Endothelial cell of umbilical vein (primary cell): Measurements from ENCODE around the gene MAP2K1. TPM values are rescaled to one million over a fixed set of nuclear protein-coding genes. Genes with fewer than 3 reads are reported as not detected.
"Not testable (repeated sequence)": the region's sequence is repeated elsewhere in the genome, so short reads cannot be mapped to it uniquely, and the experiment has no call there.

Experiments
- BruUV-seq: library from RNA; stranded (reverse); fragments of 400-500 nt; replicated peaks from 2 replicates; lab custom pipeline; 2021; lab: Mats Ljungman, UMichigan
- CTCF ChIA-PET: fragments of 300-600, 350-600 bp; sonication (Branson Sonifier 250); formaldehyde crosslinking; loops from one replicate; lab custom pipeline; 2021; ENCODE audit warnings: antibody characterized with exemption, inconsistent platforms; lab: Charles Lee
- POLR2A ChIA-PET: fragments of 300-600, 350-600 bp; sonication (Branson Sonifier 250); formaldehyde crosslinking; loops from one replicate; lab custom pipeline; 2021; ENCODE audit warnings: antibody characterized with exemption, inconsistent platforms; lab: Charles Lee
- DNase-seq: peaks from one replicate; pipeline ENCODE4 v3.0.0-alpha.2; 2011; ENCODE audit warnings: low read depth, low spot score
- FAIRE-seq: peaks from 2 replicates; lab custom pipeline; 2011; peaks lifted over from hg19 to GRCh38; lab: Jason Lieb, UNC
- H2AFZ ChIP-seq: 2 replicates; pipeline ENCODE4 v1.6.0; 2012; ENCODE audit warnings: low read depth, low read length, control low read depth, inconsistent platforms
- H3K27ac ChIP-seq: 2 replicates; pipeline ENCODE4 v1.5.1; 2011; ENCODE audit warnings: low read depth, mild to moderate bottlenecking, control low read depth, low read length, moderate library complexity; ENCODE audit not compliant: insufficient read depth
- H3K27me3 ChIP-seq, 2 experiments: 2 replicates each; pipeline versions ENCODE4 v1.6.0 to v1.6.1; 2011; ENCODE audit warnings: low read length in 2 of 2, mixed read lengths in 1 of 2; ENCODE audit not compliant: control insufficient read depth in 2 of 2, insufficient read depth in 2 of 2
- H3K36me3 ChIP-seq, 2 experiments: 2 replicates in 1 of 2; 3 replicates in 1 of 2; pipeline ENCODE4 v1.5.1; 2011; ENCODE audit warnings: low read length in 2 of 2, mild to moderate bottlenecking in 1 of 2, moderate library complexity in 1 of 2; ENCODE audit not compliant: control insufficient read depth in 2 of 2, insufficient read depth in 2 of 2; ENCODE audit errors: extremely low read depth in 1 of 2
- H3K4me1 ChIP-seq: 3 replicates; pipeline ENCODE4 v1.5.1; 2011; ENCODE audit warnings: mild to moderate bottlenecking, low read length; ENCODE audit not compliant: control insufficient read depth, insufficient read depth; ENCODE audit errors: extremely low read depth
- H3K4me2 ChIP-seq: 2 replicates; pipeline ENCODE4 v1.6.1; 2011; ENCODE audit warnings: low read length, control low read depth, mixed read lengths; ENCODE audit not compliant: insufficient read depth
- H3K4me3 ChIP-seq, 3 experiments: fragments of 200-600 bp in 1 of 3; sonication (generic), shearing (Covaris generic) in 1 of 3; replicated peaks in 1 of 3; 2 replicates each; pipeline ENCODE4 v1.5.1; 2011 to 2016; ENCODE audit warnings: control low read depth in 3 of 3, low read length in 3 of 3, mild to moderate bottlenecking in 2 of 3, inconsistent platforms in 1 of 3, low read depth in 1 of 3, moderate library complexity in 1 of 3; ENCODE audit not compliant: insufficient read depth in 1 of 3
- H3K79me2 ChIP-seq: 2 replicates; pipeline ENCODE4 v1.6.0; 2012; ENCODE audit warnings: low read length, inconsistent platforms; ENCODE audit not compliant: control insufficient read depth, insufficient read depth
- H3K9ac ChIP-seq: replicated peaks from 2 replicates; pipeline ENCODE3; 2011; ENCODE audit warnings: low read length, control low read depth; ENCODE audit not compliant: insufficient read depth; ENCODE audit errors: extremely low read depth
- H3K9me1 ChIP-seq: replicated peaks from 3 replicates; pipeline ENCODE4 v1.6.0; 2011; ENCODE audit warnings: mild to moderate bottlenecking, low read length; ENCODE audit not compliant: control insufficient read depth, insufficient read depth; ENCODE audit errors: extremely low read depth
- H3K9me3 ChIP-seq: replicated peaks from 2 replicates; pipeline ENCODE4 v1.5.1; 2012; ENCODE audit warnings: low read length, inconsistent platforms; ENCODE audit not compliant: control insufficient read depth, insufficient read depth
- H4K20me1 ChIP-seq: replicated peaks from 2 replicates; pipeline ENCODE3; 2011; ENCODE audit warnings: mild to moderate bottlenecking, low read length; ENCODE audit not compliant: control insufficient read depth, insufficient read depth; ENCODE audit errors: extremely low read depth
- FOS ChIP-seq: IDR thresholded peaks from 2 replicates; pipeline ENCODE4 v1.6.1; 2011; ENCODE audit warnings: mild to moderate bottlenecking, low read length, moderate library complexity, borderline replicate concordance; ENCODE audit not compliant: insufficient read depth
- MAX ChIP-seq: IDR thresholded peaks from 2 replicates; pipeline ENCODE4 v1.6.1; 2011; ENCODE audit not compliant: insufficient read depth, insufficient read length
- dilution Hi-C: fragments of 300-500 bp; cut with MboI; formaldehyde crosslinking; loops from one replicate; pipeline ENCODE4 v1.15.0; 2019; ENCODE audit warnings: low sequenced_read_pairs; ENCODE audit not compliant: extremely low pct_ligation_motif_present
- intact Hi-C: fragments of 100-400 bp; cut with micrococcal nuclease; formaldehyde crosslinking; loops from one replicate; pipeline ENCODE4 v1.10.0; 2022
- polyA plus RNA-seq, 4 experiments: library from polyadenylated mRNA; depleted of rRNA in 3 of 4; stranded (reverse) in 3 of 4; unstranded in 1 of 4; fragments of >200 nt; gene quantifications; 2 replicates each; pipeline versions ENCODE4 v1.2.1 to v1.2.3, GENCODE V29; 2011 to 2012; ENCODE audit warnings: missing spikeins in 1 of 4
- total RNA-seq: library from RNA; stranded (reverse); gene quantifications from 2 replicates; pipeline ENCODE4 v1.2.3, GENCODE V29; 2021

MAP2K1 gene
- total and polyA plus RNA-seq, 2 donors (not counting 3 experiments of a cell fraction or from before 2014, with no cell fraction given) = 30.9 to 45.1 TPM

DNA sequence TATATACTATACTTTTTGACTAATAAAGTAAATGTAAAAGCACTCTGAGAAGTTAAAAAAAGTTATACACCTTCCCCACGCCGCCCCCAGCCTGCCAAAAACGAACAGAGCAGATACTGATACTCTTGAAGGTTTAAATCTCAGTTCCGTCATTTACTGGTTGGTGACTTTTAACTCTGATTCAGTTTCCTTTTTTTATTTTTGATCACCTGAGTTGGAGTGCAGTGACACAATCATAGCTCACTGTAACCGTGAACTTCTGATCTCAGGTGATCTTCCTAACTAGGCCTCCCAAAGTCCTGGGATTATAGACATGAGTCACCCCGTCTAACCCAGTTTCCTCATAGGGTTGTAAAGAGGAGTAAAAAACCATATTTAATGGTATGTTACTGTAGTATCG is 27.0 kb upstream of the MAP2K1 start:
- CTCF ChIA-PET = no interaction called here
- dilution Hi-C loops = no loop called here
- BruUV-seq = no TSS peak

GRCh38 chr15:66361745-66362460 is 24.8 kb upstream of the MAP2K1 start:
- H3K36me3 ChIP-seq, H3K9ac ChIP-seq, DNase-seq, intact Hi-C loops, H3K27ac ChIP-seq, BruUV-seq, FAIRE-seq, dilution Hi-C loops, H3K4me2 ChIP-seq, H4K20me1 ChIP-seq, H3K79me2 ChIP-seq, H3K27me3 ChIP-seq, H3K9me1 ChIP-seq, H3K4me3 ChIP-seq, H3K9me3 ChIP-seq, H2AFZ ChIP-seq, POLR2A ChIA-PET, H3K4me1 ChIP-seq: not testable (repeated sequence)
- CTCF ChIA-PET = interaction anchor here (1.1 kb wide), 1 partner anchor 24 kb away, joined by 3 read pairs; the partner anchor contains the start of gene MAP2K1

More for the DNA sequence above, 27.0 kb upstream of the MAP2K1 start:
- intact Hi-C loops = no loop called here
- H4K20me1 ChIP-seq = no peaks in the 10 kb centered on the region
- no peak overlapping the region for H3K4me2 ChIP-seq
- POLR2A ChIA-PET = no interaction called here
- H3K27ac ChIP-seq = no peak overlapping the region
- no peaks in the 10 kb centered on the region for H3K9me3 ChIP-seq
- no peak for TF ChIP-seq FOS
- no peak for TF ChIP-seq MAX
- H3K27me3 ChIP-seq = no peaks in the 10 kb centered on the region
- no peak overlapping the region for H3K4me3 ChIP-seq
- no peak for DNase-seq
- peaks cover 9% of the 10 kb centered on the region for H3K79me2 ChIP-seq
- peaks cover 6% of the 10 kb centered on the region for H3K4me1 ChIP-seq
- H3K9ac ChIP-seq = no peak overlapping the region
- no peaks in the 10 kb centered on the region for H3K9me1 ChIP-seq
- FAIRE-seq = peak; percentile 18
- no peaks in the 10 kb centered on the region for H3K36me3 ChIP-seq
- H2AFZ ChIP-seq = no peak overlapping the region
